Rectal smooth muscle tissue (tissue), 1 donor: ENCODE results near the gene ARHGAP26.

Source experiments
- H3K27ac ChIP-seq: one replicate; pipeline ENCODE4 v1.7.0; 2013; ENCODE audit warnings: low read depth, low read length, inconsistent platforms
- H3K27me3 ChIP-seq: one replicate; pipeline ENCODE4 v1.7.0; 2013; ENCODE audit warnings: low read length; ENCODE audit not compliant: control insufficient read depth, insufficient read depth
- H3K36me3 ChIP-seq: one replicate; pipeline ENCODE4 v1.7.0; 2013; ENCODE audit warnings: low read length; ENCODE audit not compliant: control insufficient read depth, insufficient read depth
- H3K4me1 ChIP-seq: one replicate; pipeline ENCODE4 v1.7.0; 2013; ENCODE audit warnings: low read length; ENCODE audit not compliant: control insufficient read depth, insufficient read depth
- H3K4me3 ChIP-seq: one replicate; pipeline ENCODE4 v1.7.0; 2013; ENCODE audit warnings: low read length
- H3K9ac ChIP-seq: one replicate; pipeline ENCODE4 v1.7.0; 2013; ENCODE audit warnings: low read length

The ARHGAP26 gene

DNA sequence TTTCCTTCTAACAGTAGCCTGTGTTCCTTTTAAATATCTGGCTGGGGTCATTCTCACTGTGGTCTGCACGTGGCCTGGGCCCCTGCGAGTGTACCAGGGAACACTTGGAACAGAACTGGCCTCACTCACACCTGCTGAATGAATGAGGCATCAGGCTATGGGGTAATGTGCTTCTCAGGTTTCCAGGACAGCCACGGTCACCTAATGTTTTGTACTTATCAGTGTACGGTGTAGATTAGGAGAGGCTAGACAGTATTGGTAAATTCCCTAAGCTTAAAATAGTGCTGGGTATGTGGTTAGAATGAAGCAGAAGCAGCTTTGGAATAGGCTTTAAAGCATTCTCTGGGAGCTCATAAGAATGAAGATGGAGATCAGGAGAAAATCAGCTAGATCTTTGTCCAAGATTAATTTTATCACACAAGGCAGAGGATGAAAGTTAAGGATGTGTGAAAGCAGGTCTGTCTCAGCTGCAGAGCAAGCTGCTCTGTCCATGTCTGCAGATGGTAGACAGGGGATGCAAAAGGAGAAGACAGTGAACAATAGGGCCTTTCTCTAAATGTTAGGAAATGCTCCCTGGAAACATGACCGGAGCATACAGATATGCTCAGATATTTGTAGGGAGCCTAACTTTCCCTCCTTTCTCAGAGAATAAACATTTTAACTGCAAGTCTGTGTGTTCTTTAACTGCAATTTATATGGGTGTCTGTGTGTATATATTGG, 365.8 kb downstream of the ARHGAP26 start:
- Histone ChIP-seq H3K9ac (no peak overlapping the region), H3K4me3 (no peak overlapping the region), H3K27ac (no peak overlapping the region), H3K4me1 (no peaks in the 10 kb centered on the region), H3K36me3 (no peaks in the 10 kb centered on the region), H3K27me3 (no peaks in the 10 kb centered on the region)

DNA sequence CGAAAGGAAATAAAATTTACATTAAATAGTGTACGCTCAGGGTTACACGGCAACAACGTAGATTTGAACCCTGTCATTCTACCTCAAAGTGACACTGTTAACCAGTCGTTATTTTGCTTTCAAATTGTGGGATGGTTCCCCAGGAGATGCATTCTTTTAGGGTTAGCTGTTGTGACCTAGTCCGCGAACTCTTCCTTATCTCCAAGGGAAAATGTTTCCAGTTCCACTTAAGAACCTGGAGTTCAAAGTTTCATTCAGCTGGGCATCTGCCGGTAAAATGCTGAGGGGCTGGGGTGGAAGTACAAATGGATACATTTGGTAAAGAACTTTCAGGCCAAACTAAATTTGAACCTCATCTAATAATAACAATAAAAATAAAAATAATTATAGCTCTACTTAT, 368.7 kb downstream of the ARHGAP26 start:
- Histone ChIP-seq H3K4me3 (no peak overlapping the region), H3K27me3 (no peaks in the 10 kb centered on the region), H3K4me1 (peaks cover 15% of the 10 kb centered on the region), H3K36me3 (no peaks in the 10 kb centered on the region), H3K27ac (no peak overlapping the region), H3K9ac (no peak overlapping the region)

- H3K4me1 ChIP-seq = peaks cover 15% of the 10 kb centered on the region
Measured at GRCh38 chr5:143139585-143139984, 369.4 kb downstream of the ARHGAP26 start.

DNA sequence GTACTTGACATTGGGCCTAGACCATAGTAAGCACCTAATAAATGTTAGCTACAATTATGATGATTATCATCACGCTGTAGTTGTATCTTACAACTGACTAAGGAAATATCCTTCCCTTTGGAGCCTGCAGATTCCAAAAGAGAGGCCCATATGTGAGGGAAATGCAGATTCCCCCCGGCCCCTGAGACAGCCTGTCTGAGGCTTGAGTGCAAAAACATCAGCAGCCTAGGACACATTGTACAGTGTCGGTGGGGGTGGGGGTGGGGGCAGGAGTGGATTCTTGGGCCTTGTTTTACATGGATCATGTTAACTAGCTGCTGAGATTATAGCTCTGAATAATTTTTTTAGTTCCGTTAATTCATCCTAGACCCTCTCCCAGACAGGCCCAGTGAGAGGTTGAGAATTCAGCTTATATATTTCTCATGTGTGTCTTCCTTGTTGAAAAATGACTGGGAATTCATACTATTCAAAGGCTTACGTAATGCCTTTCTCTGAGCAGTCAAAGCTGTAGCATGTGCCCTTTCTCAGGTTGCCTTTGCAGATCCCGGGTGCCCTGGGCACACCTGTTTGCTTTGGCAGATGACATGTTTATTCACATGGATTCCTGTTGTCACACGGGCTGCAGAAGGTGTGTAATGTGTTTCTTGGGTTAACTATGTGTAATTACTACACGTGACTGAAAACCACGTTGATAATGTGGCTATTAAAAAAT, 370.5 kb downstream of the ARHGAP26 start:
- Histone ChIP-seq H3K27ac (no peak overlapping the region), H3K36me3 (no peaks in the 10 kb centered on the region), H3K9ac (no peak overlapping the region), H3K27me3 (no peaks in the 10 kb centered on the region), H3K4me3 (no peak overlapping the region), H3K4me1 (peaks cover 21% of the 10 kb centered on the region)

More at GRCh38 chr5:143139585-143139984, 369.4 kb downstream of the ARHGAP26 start:
- Histone ChIP-seq H3K4me3 (no peak overlapping the region), H3K36me3 (no peaks in the 10 kb centered on the region), H3K27me3 (no peaks in the 10 kb centered on the region), H3K27ac (no peak overlapping the region), H3K9ac (no peak overlapping the region)

- Histone ChIP-seq H3K4me1 (peaks cover 22% of the 10 kb centered on the region), H3K36me3 (no peaks in the 10 kb centered on the region), H3K9ac (no peak overlapping the region), H3K27ac (no peak overlapping the region), H3K27me3 (no peaks in the 10 kb centered on the region), H3K4me3 (no peak overlapping the region)
Measured at GRCh38 chr5:143141652-143142051, 371.5 kb downstream of the ARHGAP26 start.

DNA sequence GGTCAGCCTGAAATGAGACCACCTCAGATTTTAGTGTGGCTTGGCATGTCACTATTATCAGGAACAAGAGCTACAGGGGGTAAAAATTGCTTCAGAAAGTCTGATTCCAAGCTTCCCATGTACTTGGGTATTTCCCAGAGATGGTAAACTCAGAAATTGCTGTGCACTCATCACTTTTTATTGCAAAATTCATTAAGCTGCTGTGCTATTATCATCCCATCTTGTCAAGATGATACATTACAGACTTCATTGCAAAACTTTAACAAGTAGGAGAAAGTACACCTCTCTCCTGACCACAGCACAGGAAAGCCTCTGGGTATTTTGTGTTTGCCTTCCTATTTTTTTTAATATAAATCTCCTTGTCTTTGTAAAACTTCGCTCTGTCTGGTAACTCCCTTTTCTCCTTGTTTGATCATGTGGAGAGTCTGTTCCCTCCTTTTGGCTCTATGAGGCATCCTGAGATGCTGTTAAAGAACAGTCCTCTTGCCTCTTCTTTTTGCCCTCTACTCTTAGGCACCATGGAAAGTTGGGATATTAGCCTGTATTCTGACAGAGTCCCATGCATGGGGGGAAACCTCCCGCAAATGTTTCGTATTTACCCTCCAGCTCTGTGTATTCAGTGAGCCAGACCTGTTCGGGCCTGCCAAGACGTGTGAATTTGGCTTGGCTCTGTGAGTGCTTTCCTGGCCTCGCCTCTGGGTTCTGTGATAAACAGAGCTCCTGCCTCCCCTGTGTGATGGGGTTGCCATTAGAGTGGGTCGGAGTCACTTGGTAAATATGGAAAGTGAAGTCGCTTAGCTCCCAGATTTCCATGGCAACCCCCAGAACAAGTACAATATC, 372.6 kb downstream of the ARHGAP26 start:
- no peak overlapping the region for H3K9ac ChIP-seq
- H3K4me1 ChIP-seq = peaks cover 22% of the 10 kb centered on the region
- H3K36me3 ChIP-seq = no peaks in the 10 kb centered on the region
- no peak overlapping the region for H3K4me3 ChIP-seq
- H3K27ac ChIP-seq = peak overlapping the region; percentile 55
- H3K27me3 ChIP-seq = no peaks in the 10 kb centered on the region

GRCh38 chr5:143143973-143144372, 373.8 kb downstream of the ARHGAP26 start:
- no peaks in the 10 kb centered on the region for H3K36me3 ChIP-seq
- no peak overlapping the region for H3K9ac ChIP-seq
- no peaks in the 10 kb centered on the region for H3K27me3 ChIP-seq
- peak overlapping the region; percentile 6 for H3K27ac ChIP-seq
- H3K4me1 ChIP-seq = peaks cover 22% of the 10 kb centered on the region
- no peak overlapping the region for H3K4me3 ChIP-seq

DNA sequence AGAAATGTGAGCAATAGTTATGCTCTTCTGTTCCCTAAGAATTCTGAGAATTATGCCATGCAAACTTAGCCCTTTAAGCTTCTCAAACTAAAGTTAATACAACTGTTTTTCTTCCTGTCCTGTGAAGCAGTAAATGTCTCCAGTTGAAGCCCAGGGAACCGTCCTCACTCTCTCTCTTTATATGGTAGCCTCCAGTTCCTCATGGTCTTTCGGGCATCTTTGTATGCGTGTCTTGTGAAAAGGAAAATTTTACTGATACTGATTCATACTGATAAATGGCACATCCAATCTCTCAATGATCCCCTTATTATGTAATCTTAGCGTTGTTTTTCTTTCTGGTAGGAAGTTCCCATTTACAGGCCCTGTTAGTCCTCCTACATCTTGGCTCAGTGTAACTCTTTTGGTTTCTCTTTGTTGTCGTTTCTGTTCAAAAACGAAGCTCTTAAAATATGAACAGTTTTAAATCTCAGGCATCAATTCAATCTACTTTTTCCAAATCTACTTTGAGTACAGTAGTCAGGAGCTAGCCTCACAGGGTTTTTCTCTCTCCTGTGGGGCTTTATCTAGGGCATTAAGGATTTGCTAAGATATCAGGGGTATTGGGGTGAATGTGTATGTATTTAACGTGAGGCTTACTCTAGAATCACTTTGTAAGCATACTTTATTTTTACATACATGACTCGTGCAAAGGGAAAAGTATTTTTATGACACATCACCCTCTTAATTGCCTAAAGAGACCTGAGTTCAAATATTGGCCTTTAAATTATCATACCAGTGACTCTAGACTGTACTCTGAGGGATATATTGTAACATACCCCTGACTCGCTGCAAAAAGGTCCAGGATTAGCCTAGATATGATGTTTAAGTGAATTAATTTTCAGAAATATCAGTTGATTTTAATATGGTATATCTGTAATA, 375.3 kb downstream of the ARHGAP26 start:
- Histone ChIP-seq H3K4me1 (peaks cover 22% of the 10 kb centered on the region), H3K27ac (peak overlapping the region; percentile 28), H3K36me3 (no peaks in the 10 kb centered on the region), H3K4me3 (no peak overlapping the region), H3K9ac (no peak overlapping the region), H3K27me3 (no peaks in the 10 kb centered on the region)

DNA sequence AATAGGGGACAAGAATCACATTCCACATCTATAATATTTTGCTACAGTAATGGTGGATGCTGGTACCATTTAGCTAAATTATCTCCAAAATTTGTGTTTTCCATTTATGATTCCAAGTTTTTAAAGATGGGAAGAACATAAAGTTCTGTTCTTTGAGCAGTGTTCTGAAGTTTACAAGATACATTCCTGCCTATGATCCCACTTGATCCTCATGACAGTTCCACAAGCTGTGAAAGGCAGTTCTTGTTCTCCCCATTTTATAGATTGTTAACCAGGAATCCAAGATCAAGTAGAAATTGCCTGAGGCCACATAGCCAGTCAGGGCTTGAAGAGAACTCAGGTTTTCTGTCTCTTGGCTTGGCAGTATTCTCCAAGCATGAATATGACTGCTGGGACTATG, 376.0 kb downstream of the ARHGAP26 start:
- Histone ChIP-seq H3K4me3 (no peak overlapping the region), H3K27ac (no peak overlapping the region), H3K36me3 (no peaks in the 10 kb centered on the region), H3K4me1 (peaks cover 22% of the 10 kb centered on the region), H3K9ac (no peak overlapping the region), H3K27me3 (no peaks in the 10 kb centered on the region)

GRCh38 chr5:143147383-143147782, 377.2 kb downstream of the ARHGAP26 start:
- Histone ChIP-seq H3K9ac (no peak overlapping the region), H3K36me3 (no peaks in the 10 kb centered on the region), H3K4me3 (no peak overlapping the region), H3K4me1 (peaks cover 22% of the 10 kb centered on the region), H3K27me3 (no peaks in the 10 kb centered on the region), H3K27ac (no peak overlapping the region)

DNA sequence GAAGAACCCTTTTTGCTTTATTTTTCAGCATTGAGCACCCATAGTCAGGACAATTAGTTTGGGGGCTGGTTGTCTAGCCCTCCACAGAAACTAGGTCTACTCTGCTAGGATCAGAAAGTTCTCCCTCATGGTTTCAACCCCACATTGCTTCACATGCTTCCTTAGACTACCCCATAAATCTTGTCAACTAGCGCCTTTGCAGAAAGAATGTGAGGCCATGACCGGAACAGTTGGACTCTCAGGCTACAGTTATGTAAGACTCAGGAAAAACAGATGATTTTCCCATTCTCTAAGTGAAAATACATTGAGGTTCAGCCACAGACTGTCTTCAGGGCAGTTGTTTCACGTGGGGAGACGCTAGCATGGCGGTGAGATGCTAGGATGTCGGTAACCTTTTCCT, 377.7 kb downstream of the ARHGAP26 start:
- Histone ChIP-seq H3K27ac (no peak overlapping the region), H3K27me3 (no peaks in the 10 kb centered on the region), H3K36me3 (no peaks in the 10 kb centered on the region), H3K4me3 (no peak overlapping the region), H3K4me1 (peaks cover 21% of the 10 kb centered on the region), H3K9ac (no peak overlapping the region)
